NCI-H526 treated with DMSO at 0.1 percent for 48 hours (cell line): ENCODE measurements around the gene PPFIBP2.

Source experiments
- DNase-seq: peaks from one replicate; lab custom pipeline; 2025; lab: John Stamatoyannopoulos, UW

The PPFIBP2 gene

DNA sequence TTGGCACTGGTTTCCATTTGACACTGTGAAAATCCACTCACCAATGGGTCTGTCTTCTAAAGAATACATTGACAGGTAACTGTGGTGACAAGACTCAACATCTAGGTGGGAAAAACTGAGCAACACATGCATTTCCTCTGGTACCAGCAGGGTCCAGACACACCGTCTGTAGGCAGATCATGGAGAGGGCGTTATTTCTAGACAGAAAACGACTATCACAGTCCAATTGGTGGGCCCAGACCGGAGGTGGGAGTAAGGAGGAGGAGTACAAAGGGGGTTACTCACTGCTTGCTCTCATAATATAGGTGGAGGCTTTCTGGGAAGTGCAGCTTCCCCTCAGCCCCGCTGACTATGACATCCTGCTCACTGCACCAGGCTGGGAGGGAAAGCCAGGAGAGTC lies 182.6 kb downstream of the PPFIBP2 start:
- no peak for DNase-seq
